NCI-H1436 (cell line): Measurements from ENCODE around the gene MRPS26.
"Not testable (repeated sequence)": the region's sequence is repeated elsewhere in the genome, so short reads cannot be mapped to it uniquely, and the experiment has no call there.

Experiments used
- DNase-seq: peaks from one replicate; lab custom pipeline; 2025; lab: John Stamatoyannopoulos, UW

MRPS26 gene

DNA sequence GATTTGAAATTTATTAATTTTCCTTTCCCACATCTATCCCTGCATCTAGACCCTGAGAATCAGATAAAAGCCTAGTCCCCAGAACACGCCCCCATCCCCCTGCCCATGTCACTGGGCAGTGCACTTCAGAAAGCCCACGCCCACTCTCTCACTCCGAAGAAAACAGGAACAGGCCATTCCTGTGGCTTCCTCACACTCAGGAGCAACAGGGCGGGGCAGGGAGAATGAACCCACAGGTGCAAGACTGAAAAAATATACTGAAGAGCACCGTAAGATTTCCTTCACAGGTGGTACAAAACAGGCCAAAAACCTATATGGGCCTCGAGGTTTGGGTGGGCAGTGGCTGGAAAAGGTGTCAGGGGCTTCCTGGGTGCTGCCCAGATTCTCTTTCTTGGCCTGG, 29.0 kb downstream of the MRPS26 start:
- DNase-seq = no peak

DNA sequence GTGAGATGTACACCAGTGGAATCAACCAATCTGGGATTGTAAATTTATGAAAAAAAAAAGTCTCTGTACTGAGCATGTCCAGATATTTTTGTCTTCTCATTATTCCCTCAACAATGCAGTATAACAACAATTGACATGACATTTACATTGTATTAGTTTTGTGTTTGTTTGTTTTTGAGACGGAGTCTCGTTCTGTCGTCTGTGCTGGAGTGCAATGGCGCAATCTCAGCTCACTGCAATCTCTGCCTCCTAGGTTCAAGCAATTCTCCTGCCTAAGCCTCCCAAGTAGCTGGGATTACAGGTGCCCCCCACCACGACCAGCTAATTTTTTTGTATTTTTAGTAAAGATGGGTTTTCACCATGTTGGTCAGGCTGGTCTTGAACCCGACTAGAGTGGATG, 29.5 kb downstream of the MRPS26 start:
- DNase-seq = not testable (repeated sequence)

DNA sequence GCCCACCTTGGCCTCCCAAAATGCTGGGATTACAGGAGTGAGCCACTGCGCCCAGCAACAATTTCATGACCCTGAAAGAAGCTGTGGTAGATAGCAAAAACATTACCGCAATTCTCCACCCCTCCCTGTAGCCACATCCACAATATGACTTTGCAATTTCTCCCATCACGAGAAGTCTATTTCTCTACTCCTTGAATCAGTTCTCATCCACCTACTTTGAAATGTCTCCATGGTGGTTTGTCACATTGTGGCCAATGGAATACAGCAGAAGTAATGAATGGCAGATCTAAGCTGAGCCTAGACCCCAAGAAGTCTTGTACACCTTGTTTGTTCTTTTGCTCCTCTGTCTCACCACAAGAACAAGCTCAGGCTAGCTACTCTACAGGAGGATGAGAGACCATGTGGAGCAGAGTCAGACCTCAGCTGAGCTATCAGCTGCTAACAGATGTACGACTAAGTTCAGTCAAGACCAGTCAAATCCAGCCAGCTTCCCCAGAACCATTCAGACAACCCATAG, 31.8 kb downstream of the MRPS26 start:
- DNase-seq = no peak

DNA sequence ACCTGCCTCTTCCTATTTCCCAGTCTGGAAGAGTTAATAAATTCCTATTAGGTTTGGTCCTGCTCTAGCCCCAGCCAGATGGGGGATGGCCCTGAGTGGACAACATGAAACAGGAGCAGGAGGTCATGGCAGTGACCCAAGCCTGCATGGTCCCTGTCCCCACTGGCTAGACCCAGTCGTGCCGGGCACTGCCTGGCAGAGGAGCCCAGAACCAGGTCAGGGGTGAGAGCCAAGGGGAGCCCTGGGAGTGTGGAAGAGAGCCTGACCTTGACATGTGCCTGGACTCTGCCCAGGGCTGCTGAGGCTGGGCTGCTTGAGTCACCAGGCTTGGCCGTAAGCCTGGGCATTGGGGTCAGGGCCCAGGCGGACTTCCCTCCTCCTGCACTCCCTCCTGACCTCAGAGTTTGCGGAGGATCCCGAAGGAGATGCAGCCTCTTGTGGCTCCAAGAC, 35.1 kb downstream of the MRPS26 start:
- DNase-seq = no peak

DNA sequence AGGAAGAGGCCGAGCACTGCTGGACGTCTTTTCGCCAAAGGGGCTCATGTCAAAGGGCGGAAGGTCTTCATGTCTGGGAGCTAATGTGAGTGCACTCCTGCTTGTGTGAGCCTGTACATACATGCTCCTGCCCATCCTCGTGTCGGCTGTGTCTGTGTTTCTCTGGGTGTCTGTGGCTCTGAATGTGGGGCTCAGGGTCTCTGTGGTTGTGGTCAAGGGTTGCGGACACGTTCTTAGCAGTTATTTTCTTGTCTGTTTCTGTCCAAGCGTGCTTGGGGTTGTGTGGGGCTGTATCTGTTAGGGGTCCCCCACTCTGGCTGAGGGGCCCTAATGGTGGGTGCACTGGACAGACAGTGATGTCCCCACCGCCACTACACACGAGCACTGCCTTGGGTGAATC, 35.8 kb downstream of the MRPS26 start:
- no peak for DNase-seq

DNA sequence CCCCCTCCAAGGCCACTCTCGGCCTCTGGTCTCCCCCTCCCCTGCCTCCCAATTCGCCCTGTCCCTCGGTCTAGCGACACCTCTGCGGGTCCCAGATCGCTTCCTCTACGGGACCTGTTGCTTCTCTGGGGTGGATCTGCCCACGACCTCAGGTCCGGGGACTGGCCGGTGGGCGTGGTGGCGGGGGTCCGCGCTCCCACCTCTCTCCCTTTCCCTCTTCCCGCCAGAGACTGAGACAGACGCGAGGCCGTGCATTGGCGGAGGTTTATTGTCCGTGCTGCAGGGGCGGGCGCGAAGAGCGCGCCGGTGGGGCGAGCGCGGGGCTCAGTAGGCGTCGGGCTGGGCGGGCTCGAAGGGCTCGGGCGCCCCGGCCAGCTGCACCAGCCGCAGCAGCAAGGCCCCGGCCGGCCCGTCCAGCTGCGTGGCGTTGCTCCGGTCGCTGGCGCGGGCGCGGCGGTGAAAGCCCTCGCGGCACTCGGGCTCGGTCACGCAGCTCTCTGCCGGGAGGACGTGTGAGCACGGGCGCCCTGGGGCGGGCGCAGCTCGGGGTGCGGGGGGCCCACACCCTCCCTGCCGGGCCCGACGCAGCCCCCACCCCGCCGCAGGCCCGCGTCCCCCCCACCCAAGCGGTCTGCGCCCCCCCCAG, 36.6 kb downstream of the MRPS26 start:
- DNase-seq = no peak

DNA sequence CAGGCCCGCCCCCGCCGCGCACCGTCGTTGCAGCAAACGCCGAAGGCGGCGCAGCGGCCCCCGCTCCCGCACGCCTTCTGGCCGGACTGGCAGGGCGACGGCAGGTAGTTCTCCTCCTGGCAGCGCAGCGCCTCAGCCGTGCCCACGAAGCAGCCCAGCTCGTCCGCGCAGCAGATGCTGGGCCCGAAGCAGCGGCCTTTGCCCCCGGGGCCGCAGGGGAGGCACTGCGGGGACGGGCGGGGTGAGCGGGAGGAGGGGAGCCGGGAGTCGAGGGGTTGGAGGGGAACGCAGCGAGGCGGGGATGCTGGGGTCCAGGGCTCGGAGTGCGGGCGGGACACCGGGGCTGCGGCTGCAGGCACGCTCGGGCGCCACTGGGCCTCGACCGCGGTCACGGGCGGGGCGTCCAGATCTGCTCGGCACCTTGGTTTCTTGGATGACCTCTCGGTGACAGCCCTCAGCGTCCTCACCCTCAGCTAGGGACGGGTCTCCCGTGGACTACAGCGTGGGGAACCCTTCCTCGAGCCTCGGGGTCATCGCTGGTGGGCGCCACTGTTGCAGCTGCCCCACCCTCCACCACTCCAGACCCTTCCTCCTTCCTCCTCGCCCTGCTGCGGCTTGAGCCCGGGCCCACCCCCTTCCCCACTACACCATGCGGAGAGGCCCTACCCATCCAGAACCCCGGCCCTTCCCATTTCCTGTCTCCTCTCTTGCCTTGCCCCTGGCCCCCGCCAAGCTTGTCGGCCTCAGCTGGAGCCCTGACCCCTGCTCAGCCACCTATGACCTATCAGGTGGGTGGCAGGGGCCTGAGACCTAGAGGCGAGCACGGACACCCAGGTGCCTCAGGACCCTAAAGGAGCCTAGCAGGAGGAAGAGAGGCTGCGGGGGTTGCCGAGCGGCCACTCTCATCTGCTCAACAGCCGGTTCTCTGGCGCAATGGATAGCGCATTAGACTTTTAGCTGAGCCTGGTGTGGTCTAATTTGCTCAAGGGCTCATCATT, 37.4 kb downstream of the MRPS26 start:
- DNase-seq = no peak

DNA sequence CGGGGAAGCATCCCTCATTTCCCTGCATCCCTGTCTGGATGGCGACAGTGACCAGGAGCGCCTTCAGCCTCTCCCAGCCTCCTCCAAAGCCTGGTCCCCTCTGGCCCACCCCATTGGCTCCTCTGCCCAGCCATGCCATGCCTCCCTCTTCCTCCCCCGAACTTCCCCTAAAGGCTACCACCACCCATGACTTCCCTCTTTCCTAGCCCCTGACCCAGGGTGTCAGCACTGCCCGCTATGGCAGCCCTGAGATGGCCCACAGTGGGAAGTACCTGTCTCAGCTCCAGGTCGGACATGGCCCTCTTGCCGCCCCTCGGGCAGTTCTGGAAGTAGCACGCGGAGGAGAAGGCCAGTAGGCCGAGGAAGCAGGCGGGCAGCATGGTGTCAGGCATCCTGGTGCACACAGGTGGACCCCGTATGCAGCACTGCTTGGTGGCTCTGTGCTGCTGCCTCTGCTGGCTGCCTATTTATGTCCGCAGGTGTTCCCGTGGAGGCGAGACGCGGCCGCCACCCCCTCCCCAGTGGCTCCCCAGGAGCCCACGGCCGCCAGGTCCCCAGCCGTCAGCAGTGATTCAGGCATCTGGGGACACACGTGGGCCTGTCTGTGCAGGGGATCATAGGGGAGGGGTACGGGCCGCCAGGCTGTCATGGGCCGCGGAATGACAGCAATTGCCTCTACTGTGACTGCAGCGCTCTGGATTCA, 38.6 kb downstream of the MRPS26 start, which contains the start of gene AVP:
Gene AVP, minus strand, starts transcription at position 442 of the 703 bp plus-strand sequence. Its CDS starts 50 bp downstream, at position 392.
- no peak for DNase-seq

DNA sequence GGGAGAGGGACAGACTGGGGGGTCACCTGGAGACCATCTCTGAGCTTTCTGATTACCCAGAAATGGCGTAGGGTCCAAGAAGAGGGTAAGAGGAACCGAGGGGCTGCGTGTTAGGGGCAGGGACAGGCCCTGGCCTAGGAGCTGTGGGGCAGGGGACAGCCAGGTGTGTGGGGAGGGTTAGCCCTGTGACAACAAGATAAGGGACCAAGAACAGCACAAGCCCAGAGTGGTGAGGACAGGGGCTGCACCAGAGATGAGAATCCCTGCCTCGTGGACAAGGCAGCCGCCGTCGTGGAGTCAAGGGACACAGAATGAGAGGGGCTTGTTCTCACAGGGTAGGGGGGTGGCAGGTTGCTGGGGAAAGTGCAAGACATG, 39.1 kb downstream of the MRPS26 start:
- no peak for DNase-seq

DNA sequence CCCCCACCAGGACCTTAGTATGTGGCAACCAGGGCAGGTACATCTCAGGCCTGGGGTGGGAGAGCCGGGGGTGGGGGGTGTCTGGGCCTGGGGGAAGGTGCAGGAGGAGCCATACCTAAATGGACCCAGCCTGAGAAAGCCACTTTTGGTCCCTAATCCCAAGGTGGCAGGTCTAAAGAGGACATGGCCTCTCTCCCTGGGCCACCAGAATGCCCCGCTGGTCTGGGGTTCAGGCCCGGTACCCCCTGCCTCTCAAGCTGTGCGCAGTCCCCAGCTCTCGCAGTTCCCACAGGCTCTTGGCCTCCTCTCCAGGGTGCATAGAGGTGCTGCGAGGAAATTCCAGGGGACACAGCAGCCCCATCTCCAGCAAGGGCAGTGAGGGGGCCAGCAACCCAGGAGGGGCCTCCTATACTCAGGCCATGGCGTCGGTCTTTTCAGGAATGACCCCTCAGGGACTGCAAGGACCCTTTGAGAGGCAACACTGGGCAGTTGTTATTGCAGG, 39.8 kb downstream of the MRPS26 start:
- no peak for DNase-seq

DNA sequence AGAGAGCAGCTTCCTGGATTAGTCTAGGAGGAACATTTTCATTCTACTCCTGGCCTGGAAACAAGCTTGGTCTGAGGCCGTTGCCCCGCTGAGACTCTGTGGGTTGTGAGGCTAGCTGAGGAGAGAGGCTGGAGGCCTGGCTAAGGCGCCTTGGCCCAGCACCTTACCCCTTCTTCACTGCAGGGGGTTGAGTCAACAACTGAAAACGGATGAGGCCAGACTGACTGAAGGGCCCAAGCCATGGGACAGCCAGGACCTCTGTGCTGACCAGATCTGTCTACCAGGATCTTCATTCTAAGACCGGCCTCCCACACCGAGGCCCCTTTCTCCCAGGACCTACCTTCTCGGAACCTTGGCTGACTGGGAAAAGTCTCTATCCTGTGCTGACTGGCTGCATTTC, 42.2 kb downstream of the MRPS26 start:
- no peak for DNase-seq

DNA sequence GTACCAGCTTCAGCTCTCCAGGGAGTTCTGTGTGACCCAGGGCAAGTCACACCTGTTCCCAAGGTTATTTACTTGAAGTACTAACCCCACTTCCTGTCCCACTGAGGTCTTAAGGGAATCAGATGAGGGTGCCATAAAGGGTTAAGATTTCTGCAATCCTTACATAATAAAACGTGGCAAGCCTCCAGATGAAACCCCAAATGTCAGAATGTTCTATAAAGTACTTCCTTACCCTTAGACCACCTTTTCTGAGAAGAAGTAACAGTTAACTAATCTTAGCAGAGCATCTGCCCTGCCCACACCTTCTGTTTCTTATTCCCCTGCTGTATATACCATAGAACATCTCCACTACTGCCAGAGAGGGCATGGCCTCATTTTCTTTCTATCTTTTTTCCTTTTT, 44.7 kb downstream of the MRPS26 start:
- no peak for DNase-seq

DNA sequence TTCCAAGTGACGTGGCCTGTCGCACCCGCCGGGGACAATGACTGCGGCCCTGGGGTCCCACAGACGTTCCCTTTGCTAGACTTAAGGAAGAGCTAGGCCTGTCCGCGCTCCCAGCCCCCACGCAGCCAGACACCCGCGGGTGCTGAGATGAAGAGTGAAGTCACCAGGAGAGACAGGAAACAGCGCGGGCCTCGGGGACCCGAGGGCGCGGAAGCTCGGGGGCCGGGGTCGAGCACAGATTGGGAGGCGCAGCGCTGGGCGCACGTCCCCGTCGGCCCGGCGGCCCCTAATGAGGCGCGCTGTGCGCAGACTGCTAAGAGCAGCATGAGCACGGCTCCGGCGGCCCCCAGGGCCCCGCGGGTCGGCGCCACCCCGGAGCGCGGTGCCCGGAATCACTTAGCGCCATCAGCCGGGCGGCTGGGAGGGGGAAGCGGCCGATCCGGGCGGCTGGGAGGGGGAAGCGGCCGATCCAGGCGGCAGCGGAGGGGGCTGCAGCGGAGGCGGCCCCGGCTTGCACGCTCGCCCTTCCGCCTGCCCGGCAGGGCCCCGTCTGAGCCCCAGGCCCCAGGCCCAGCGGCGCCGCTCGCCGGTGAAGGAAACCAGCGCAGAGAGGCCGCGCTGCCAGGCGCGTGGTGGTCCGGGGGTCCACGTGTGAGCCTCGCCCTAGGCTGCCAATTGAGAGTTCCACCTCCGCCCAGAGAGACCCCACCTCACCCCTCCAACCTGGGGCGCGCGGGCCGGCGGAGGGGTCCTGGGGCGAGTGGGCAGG, 46.9 kb downstream of the MRPS26 start:
- DNase-seq = no peak

DNA sequence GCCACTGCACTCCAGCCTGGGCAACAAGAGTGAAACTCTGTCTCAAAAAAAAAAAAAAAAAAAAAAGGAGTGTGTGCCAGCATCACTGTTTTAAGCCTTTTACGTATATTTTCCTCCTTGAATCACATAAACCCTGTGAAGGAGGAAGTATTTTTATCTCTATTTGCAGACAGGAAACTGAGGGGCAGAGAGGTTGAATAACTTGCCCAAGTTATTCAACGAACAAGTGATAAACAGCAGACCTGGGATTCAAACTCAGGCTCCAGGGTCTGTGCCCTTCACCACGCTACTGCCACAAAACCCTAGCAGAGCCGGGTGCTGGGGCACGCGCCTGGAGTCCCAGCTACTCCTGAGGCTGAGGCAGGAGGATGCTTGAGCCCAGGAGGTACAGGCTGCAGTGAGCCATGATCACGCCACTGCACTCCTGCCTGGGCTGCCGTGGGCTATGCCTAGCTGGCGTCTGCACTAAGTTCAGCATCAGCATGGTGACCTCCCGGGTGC, 48.1 kb downstream of the MRPS26 start:
- no peak for DNase-seq

DNA sequence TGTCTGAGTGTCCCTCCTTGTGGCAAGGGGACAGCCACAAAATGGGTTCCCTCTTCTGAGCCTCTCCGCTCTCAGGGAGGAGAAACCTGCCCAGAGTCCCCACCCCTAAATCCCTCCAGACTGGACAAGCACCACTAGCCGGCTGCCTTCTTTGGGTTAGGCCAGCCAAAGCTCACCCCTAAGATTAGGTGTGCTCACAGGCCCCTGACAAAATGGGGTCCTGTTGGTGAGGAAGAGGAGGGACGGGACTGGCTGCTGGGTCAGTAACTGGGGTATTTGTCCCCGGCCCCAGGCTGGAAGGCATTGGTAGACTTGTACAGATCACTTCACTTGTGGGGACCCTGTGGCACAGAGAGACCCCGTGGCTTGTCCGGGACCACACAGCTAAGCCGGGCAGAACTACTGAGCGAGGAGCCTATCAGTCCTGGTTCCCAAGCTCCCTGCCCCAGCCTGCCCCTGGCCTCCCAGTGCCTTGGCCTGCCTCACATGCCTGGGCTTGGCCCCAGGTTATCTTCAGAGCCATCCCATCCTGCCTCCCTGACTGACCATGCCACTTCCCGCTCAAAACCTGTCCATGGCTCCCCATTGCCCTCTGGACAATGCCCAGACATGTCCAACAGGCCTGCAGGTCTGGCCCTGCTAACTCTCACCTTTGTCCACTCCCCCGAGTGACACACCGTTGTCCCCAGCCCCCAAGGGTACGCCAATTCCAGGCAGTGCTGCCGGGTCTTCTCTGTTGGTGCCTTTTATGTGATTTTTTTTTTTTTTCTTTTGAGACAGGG, 49.2 kb downstream of the MRPS26 start:
- DNase-seq = no peak
